Keratinocyte (primary cell): ENCODE results near the gene TNS3. TPM values are rescaled to one million over a fixed set of nuclear protein-coding genes. Genes with fewer than 3 reads are reported as not detected.
A peak's percentile ranks its signal among the peaks of the same experiment; 100 is the strongest.

Experiments used
- DNase-seq: peaks from one replicate; pipeline ENCODE4 v3.0.0-alpha.2; 2011; ENCODE audit warnings: low read depth, missing footprints, low spot score
- FAIRE-seq: peaks from 2 replicates; lab custom pipeline; 2011; peaks lifted over from hg19 to GRCh38; lab: Jason Lieb, UNC
- H2AFZ ChIP-seq: 2 replicates; pipeline ENCODE4 v1.6.0; 2012; ENCODE audit warnings: low read length, control low read depth, inconsistent platforms; ENCODE audit not compliant: control insufficient read depth
- H3K27ac ChIP-seq: 2 replicates; pipeline ENCODE4 v1.5.1; 2011; ENCODE audit warnings: low read length; ENCODE audit not compliant: control insufficient read depth, insufficient read depth
- H3K27me3 ChIP-seq: 3 replicates; pipeline ENCODE4 v1.6.0; 2011; ENCODE audit warnings: low read length; ENCODE audit not compliant: control insufficient read depth, insufficient read depth; ENCODE audit errors: extremely low read depth
- H3K36me3 ChIP-seq, 2 experiments: 2 replicates in 1 of 2; 3 replicates in 1 of 2; pipeline ENCODE4 v1.5.1; 2011; ENCODE audit warnings: low read length in 2 of 2, mild to moderate bottlenecking in 1 of 2; ENCODE audit not compliant: control insufficient read depth in 2 of 2, insufficient read depth in 2 of 2; ENCODE audit errors: extremely low read depth in 1 of 2
- H3K4me1 ChIP-seq: 3 replicates; pipeline ENCODE4 v1.5.1; 2011; ENCODE audit warnings: low read length; ENCODE audit not compliant: control insufficient read depth, insufficient read depth; ENCODE audit errors: extremely low read depth
- H3K4me2 ChIP-seq: 3 replicates; pipeline ENCODE4 v1.6.0; 2011; ENCODE audit warnings: low read depth, low read length; ENCODE audit not compliant: control insufficient read depth, insufficient read depth; ENCODE audit errors: extremely low read depth
- H3K4me3 ChIP-seq, 3 experiments: fragments of 200-600 bp in 1 of 3; sonication (generic) in 1 of 3; 2 replicates in 2 of 3; 3 replicates in 1 of 3; pipeline ENCODE4 v1.5.1; 2011 to 2016; ENCODE audit warnings: low read length in 3 of 3, mild to moderate bottlenecking in 3 of 3, control low read depth in 2 of 3, inconsistent platforms in 1 of 3, low read depth in 1 of 3, mixed read lengths in 1 of 3, mixed run types in 1 of 3, moderate library complexity in 1 of 3; ENCODE audit not compliant: control insufficient read depth in 2 of 3, insufficient read depth in 2 of 3; ENCODE audit errors: extremely low read depth in 1 of 3
- H3K79me2 ChIP-seq: 2 replicates; pipeline ENCODE4 v1.6.0; 2012; ENCODE audit warnings: low read length; ENCODE audit not compliant: control insufficient read depth, insufficient read depth
- H3K9ac ChIP-seq: 3 replicates; pipeline ENCODE4 v1.6.0; 2011; ENCODE audit warnings: low read length; ENCODE audit not compliant: control insufficient read depth, insufficient read depth; ENCODE audit errors: extremely low read depth
- H3K9me1 ChIP-seq: 3 replicates; pipeline ENCODE4 v1.6.0; 2011; ENCODE audit warnings: low read length; ENCODE audit not compliant: control insufficient read depth, insufficient read depth; ENCODE audit errors: extremely low read depth
- H3K9me3 ChIP-seq: 2 replicates; pipeline ENCODE4 v1.5.1; 2012; ENCODE audit warnings: low read depth, low read length; ENCODE audit not compliant: control insufficient read depth
- H4K20me1 ChIP-seq: 3 replicates; pipeline ENCODE4 v1.6.0; 2011; ENCODE audit warnings: low read length; ENCODE audit not compliant: control insufficient read depth, insufficient read depth; ENCODE audit errors: extremely low read depth
- EZH2 ChIP-seq: IDR thresholded peaks from one replicate; pipeline ENCODE4 v1.6.1; 2012; ENCODE audit warnings: inconsistent platforms, mild to moderate bottlenecking, low read length, moderate library complexity
- dilution Hi-C: fragments of 300-500 bp; cut with MboI; formaldehyde crosslinking; loops from one replicate; pipeline ENCODE4 v1.7.0; 2020; ENCODE audit warnings: low sequenced_read_pairs; ENCODE audit not compliant: extremely low pct_ligation_motif_present
- polyA plus RNA-seq, 5 experiments: library from polyadenylated mRNA; depleted of rRNA in 3 of 5; stranded (reverse) in 3 of 5; stranded (forward) in 1 of 5; unstranded in 1 of 5; fragments of >200 nt; gene quantifications; 1 replicate in 1 of 5; 2 replicates in 3 of 5; 3 replicates in 1 of 5; pipeline versions ENCODE4 v1.2.1 to v1.2.3, GENCODE V29; 2011 to 2012; ENCODE audit warnings: missing spikeins in 2 of 5, low read depth in 1 of 5, low replicate concordance in 1 of 5
- TF ChIP-seq, protein P1 (sequence below), 3 experiments: IDR thresholded peaks in 1 of 3; conservative IDR thresholded peaks in 1 of 3; optimal IDR thresholded peaks in 1 of 3; 2 replicates in 2 of 3; 3 replicates in 1 of 3; pipeline versions ENCODE3 to v1.5.1; 2011; ENCODE audit warnings: low read length in 3 of 3, mild to moderate bottlenecking in 3 of 3, moderate library complexity in 2 of 3, control low read depth in 1 of 3, inconsistent platforms in 1 of 3; ENCODE audit not compliant: insufficient read depth in 2 of 3; ENCODE audit errors: extremely low read depth in 1 of 3

The TNS3 gene
- polyA plus RNA-seq, 1 donor (not counting 4 experiments of a cell fraction or from before 2014, with no cell fraction given), result 3.9 TPM

GRCh38 chr7:47282790-47283496 is 299.0 kb downstream of the TNS3 start:
- dilution Hi-C loops, result no loop called here
- DNase-seq, result no peak
- no peaks in the 10 kb centered on the region for H4K20me1 ChIP-seq
- H3K27me3 ChIP-seq, result no peaks in the 10 kb centered on the region
- TF ChIP-seq, protein P1, sequence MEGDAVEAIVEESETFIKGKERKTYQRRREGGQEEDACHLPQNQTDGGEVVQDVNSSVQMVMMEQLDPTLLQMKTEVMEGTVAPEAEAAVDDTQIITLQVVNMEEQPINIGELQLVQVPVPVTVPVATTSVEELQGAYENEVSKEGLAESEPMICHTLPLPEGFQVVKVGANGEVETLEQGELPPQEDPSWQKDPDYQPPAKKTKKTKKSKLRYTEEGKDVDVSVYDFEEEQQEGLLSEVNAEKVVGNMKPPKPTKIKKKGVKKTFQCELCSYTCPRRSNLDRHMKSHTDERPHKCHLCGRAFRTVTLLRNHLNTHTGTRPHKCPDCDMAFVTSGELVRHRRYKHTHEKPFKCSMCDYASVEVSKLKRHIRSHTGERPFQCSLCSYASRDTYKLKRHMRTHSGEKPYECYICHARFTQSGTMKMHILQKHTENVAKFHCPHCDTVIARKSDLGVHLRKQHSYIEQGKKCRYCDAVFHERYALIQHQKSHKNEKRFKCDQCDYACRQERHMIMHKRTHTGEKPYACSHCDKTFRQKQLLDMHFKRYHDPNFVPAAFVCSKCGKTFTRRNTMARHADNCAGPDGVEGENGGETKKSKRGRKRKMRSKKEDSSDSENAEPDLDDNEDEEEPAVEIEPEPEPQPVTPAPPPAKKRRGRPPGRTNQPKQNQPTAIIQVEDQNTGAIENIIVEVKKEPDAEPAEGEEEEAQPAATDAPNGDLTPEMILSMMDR (optimal IDR thresholded peaks at IDR 0.05 in 1 of 3, IDR thresholded peaks at IDR 0.05 in 1 of 3, conservative IDR thresholded peaks at IDR 0.05 in 1 of 3; ENCODE audit: extremely low read depth in 1 of 3, insufficient read depth in 2 of 3, low read length in 3 of 3), result no peak
- TF ChIP-seq EZH2, result no peak
- H3K4me1 ChIP-seq, result peaks cover 12% of the 10 kb centered on the region
- no peak overlapping the region for H3K27ac ChIP-seq
- no peaks in the 10 kb centered on the region for H3K9me1 ChIP-seq
- no peak overlapping the region for H2AFZ ChIP-seq
- no peaks in the 10 kb centered on the region for H3K36me3 ChIP-seq
- no peak overlapping the region for H3K4me3 ChIP-seq
- peak; percentile 68 for FAIRE-seq
- H3K9me3 ChIP-seq, result no peaks in the 10 kb centered on the region
- H3K79me2 ChIP-seq, result no peaks in the 10 kb centered on the region
- no peak overlapping the region for H3K9ac ChIP-seq
- peak overlapping the region; percentile 0 for H3K4me2 ChIP-seq

DNA sequence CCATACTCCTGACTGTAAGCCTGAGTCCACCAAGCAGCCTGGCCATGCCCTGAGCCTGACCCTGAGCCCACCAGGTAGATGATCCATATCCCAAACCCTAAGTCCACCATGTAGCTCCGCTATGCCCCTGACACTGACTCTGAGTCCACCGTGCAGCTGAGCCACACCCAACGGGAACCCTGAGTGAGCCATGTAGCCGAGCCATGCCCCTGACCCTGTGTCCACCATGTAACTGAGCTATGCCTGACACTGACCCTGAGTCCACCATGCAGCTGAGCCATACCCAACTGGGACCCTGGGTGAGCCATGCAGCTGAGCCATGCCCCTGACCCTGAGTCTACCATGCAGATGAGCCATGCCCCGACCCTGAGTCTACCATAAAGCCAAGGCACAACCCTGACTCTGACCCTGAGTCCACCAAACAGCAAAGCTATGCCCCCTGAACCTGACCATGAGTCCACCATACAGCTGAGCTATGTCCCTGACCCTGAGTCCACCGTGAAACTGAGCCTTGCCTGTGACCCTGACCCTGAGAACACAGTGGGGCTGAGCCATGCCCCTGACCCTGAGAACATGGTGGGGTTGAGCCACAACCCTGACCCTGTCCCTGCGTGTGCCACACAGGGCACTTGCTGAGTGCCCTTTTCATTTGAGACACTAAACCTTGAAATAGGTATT is 299.8 kb downstream of the TNS3 start:
- DNase-seq, result no peak
- dilution Hi-C loops, result no loop called here
- Histone ChIP-seq H3K9me1 (no peaks in the 10 kb centered on the region), H3K4me1 (peaks cover 12% of the 10 kb centered on the region), H3K4me2 (no peak overlapping the region), H3K4me3 (no peak overlapping the region), H3K9ac (no peak overlapping the region), H3K27ac (no peak overlapping the region), H3K36me3 (no peaks in the 10 kb centered on the region), H3K9me3 (no peaks in the 10 kb centered on the region), H2AFZ (no peak overlapping the region), H3K27me3 (no peaks in the 10 kb centered on the region), H4K20me1 (no peaks in the 10 kb centered on the region), H3K79me2 (no peaks in the 10 kb centered on the region)
- FAIRE-seq, result no peak
- TF ChIP-seq, protein P1 (optimal IDR thresholded peaks at IDR 0.05 in 1 of 3, IDR thresholded peaks at IDR 0.05 in 1 of 3, conservative IDR thresholded peaks at IDR 0.05 in 1 of 3; ENCODE audit: extremely low read depth in 1 of 3, insufficient read depth in 2 of 3, low read length in 3 of 3), result no peak
- no peak for TF ChIP-seq EZH2
